ENCODE results near the gene PDC.
A peak's percentile ranks its signal among the peaks of the same experiment; 100 is the strongest.

DNA sequence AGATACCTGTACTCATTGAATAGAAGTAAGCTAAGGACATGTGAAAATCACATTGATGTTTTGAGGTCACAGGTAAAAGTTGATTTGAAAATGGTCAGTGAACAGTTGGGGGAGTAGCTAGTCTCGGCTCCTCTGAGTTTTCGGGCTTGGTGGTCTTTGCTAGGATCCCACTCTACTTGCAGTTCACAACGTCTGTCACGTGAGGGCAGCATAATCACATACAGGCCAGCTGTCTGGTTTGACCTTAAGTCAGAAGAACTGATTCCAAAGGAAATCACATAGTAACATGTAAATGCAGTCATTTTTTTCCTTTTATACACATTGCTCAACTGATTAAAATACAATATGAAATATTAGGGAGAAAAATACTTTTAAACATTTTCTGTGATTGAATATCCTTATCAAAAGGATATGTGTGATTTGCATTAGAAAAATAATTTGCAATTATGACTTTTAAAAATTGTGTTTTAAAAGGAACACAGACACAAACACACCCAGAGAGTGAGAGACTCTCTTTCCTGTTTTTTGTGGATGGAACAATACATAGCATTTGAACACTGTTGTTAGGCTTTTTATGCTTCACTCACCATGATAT is 21.8 kb upstream of the PDC start:
- no peak for TF ChIP-seq EP300 (IDR thresholded peaks at IDR 0.05; ENCODE audit: borderline replicate concordance)
- TF ChIP-seq TCF12 (IDR thresholded peaks at IDR 0.05; ENCODE audit: low read depth): no peak
- peak; percentile 64 for TF ChIP-seq USF1 (IDR thresholded peaks at IDR 0.05)
- TF ChIP-seq TAF1 (IDR thresholded peaks at IDR 0.05; ENCODE audit: low read depth): no peak
- no peak for TF ChIP-seq CREB1 (IDR thresholded peaks at IDR 0.05; ENCODE audit: low read depth)
- TF ChIP-seq YY1 (IDR thresholded peaks at IDR 0.05; ENCODE audit: low read depth): no peak
- no peak for TF ChIP-seq NFIC (IDR thresholded peaks at IDR 0.05)
- no peak for TF ChIP-seq CEBPB (IDR thresholded peaks at IDR 0.05)
- TF ChIP-seq RAD21 (IDR thresholded peaks at IDR 0.05; ENCODE audit: low read depth): peak; percentile 96
- no peak for TF ChIP-seq EGR1 (IDR thresholded peaks at IDR 0.05)
- no peak for TF ChIP-seq FOXM1 (IDR thresholded peaks at IDR 0.05; ENCODE audit: borderline replicate concordance, low read depth)
- TF ChIP-seq, protein P1, sequence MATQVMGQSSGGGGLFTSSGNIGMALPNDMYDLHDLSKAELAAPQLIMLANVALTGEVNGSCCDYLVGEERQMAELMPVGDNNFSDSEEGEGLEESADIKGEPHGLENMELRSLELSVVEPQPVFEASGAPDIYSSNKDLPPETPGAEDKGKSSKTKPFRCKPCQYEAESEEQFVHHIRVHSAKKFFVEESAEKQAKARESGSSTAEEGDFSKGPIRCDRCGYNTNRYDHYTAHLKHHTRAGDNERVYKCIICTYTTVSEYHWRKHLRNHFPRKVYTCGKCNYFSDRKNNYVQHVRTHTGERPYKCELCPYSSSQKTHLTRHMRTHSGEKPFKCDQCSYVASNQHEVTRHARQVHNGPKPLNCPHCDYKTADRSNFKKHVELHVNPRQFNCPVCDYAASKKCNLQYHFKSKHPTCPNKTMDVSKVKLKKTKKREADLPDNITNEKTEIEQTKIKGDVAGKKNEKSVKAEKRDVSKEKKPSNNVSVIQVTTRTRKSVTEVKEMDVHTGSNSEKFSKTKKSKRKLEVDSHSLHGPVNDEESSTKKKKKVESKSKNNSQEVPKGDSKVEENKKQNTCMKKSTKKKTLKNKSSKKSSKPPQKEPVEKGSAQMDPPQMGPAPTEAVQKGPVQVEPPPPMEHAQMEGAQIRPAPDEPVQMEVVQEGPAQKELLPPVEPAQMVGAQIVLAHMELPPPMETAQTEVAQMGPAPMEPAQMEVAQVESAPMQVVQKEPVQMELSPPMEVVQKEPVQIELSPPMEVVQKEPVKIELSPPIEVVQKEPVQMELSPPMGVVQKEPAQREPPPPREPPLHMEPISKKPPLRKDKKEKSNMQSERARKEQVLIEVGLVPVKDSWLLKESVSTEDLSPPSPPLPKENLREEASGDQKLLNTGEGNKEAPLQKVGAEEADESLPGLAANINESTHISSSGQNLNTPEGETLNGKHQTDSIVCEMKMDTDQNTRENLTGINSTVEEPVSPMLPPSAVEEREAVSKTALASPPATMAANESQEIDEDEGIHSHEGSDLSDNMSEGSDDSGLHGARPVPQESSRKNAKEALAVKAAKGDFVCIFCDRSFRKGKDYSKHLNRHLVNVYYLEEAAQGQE (IDR thresholded peaks at IDR 0.05; ENCODE audit: low read depth): no peak
- no peak for TF ChIP-seq ZBTB7A (IDR thresholded peaks at IDR 0.05; ENCODE audit: low read depth)

Measured in Ishikawa (cell line).